Liver (tissue), 9 donors: Measurements from ENCODE around the gene PGM3. TPM values are rescaled to one million over a fixed set of nuclear protein-coding genes. Genes with fewer than 3 reads are reported as not detected.

Source experiments
- DNase-seq: peaks from one replicate; pipeline ENCODE4 v3.0.0-alpha.2; 2017; ENCODE audit warnings: low spot score
- H3K27ac ChIP-seq, 2 donors: one replicate each; pipeline ENCODE4 v1.7.0; 2013; ENCODE audit warnings: inconsistent platforms in 2 of 2, low read length in 2 of 2, control low read depth in 1 of 2, low read depth in 1 of 2, mild to moderate bottlenecking in 1 of 2
- H3K27me3 ChIP-seq, 4 donors: one replicate each; pipeline versions ENCODE4 v1.6.1 to v1.7.0; 2013; ENCODE audit warnings: low read length in 3 of 4, inconsistent platforms in 1 of 4, mild to moderate bottlenecking in 1 of 4, moderate library complexity in 1 of 4; ENCODE audit not compliant: control insufficient read depth in 4 of 4, insufficient read depth in 4 of 4
- H3K36me3 ChIP-seq, 4 donors: one replicate each; pipeline versions ENCODE4 v1.6.1 to v1.7.0; 2013; ENCODE audit warnings: low read length in 3 of 4, mild to moderate bottlenecking in 3 of 4, low read depth in 1 of 4, moderate library complexity in 1 of 4; ENCODE audit not compliant: control insufficient read depth in 4 of 4, insufficient read depth in 3 of 4
- H3K4me1 ChIP-seq, 4 donors: one replicate each; pipeline versions ENCODE4 v1.6.1 to v1.7.0; 2013; ENCODE audit warnings: low read length in 3 of 4, mild to moderate bottlenecking in 3 of 4, moderate library complexity in 1 of 4; ENCODE audit not compliant: control insufficient read depth in 4 of 4, insufficient read depth in 4 of 4
- H3K4me3 ChIP-seq, 3 donors: one replicate each; pipeline versions ENCODE4 v1.6.1 to v1.7.0; 2013; ENCODE audit warnings: low read length in 3 of 3, control low read depth in 1 of 3, low read depth in 1 of 3, mild to moderate bottlenecking in 1 of 3
- H3K9ac ChIP-seq, 2 donors: one replicate each; pipeline ENCODE4 v1.7.0; 2013; ENCODE audit warnings: low read length in 2 of 2, mild to moderate bottlenecking in 2 of 2, moderate library complexity in 2 of 2, control low read depth in 1 of 2, low read depth in 1 of 2
- H3K9me3 ChIP-seq, 4 donors: one replicate each; pipeline versions ENCODE4 v1.6.1 to v1.7.0; 2013; ENCODE audit warnings: low read length in 3 of 4; ENCODE audit not compliant: control insufficient read depth in 4 of 4
- ATF3 ChIP-seq: IDR thresholded peaks from 2 replicates; pipeline ENCODE4 v1.6.1; 2016; ENCODE audit warnings: antibody characterized with exemption
- CTCF ChIP-seq: fragments of 150-350 bp; IDR thresholded peaks from 2 replicates; pipeline ENCODE4 v1.5.1; 2017; ENCODE audit warnings: improper control_type of control experiment, low read depth, low read length; ENCODE audit not compliant: missing input control
- EGR1 ChIP-seq, 2 donors: IDR thresholded peaks; 2 replicates each; pipeline ENCODE4 v1.6.1; 2016 to 2018; ENCODE audit warnings: antibody characterized with exemption in 2 of 2, low read depth in 2 of 2
- FOXA1 ChIP-seq: IDR thresholded peaks from 2 replicates; pipeline ENCODE4 v1.6.1; 2016; ENCODE audit warnings: antibody characterized with exemption
- FOXA2 ChIP-seq: IDR thresholded peaks from 2 replicates; pipeline ENCODE4 v1.6.1; 2016; ENCODE audit warnings: antibody characterized with exemption
- GABPA ChIP-seq, 2 donors: IDR thresholded peaks in 1 of 2; conservative IDR thresholded peaks in 1 of 2; 2 replicates each; pipeline ENCODE4 v1.6.1; 2016; ENCODE audit warnings: antibody characterized with exemption in 2 of 2, mild to moderate bottlenecking in 1 of 2, moderate library complexity in 1 of 2
- HNF4A ChIP-seq, 2 donors: conservative IDR thresholded peaks; 2 replicates each; pipeline ENCODE4 v1.6.1; 2016; ENCODE audit warnings: antibody characterized with exemption in 2 of 2, mild to moderate bottlenecking in 2 of 2
- HNF4G ChIP-seq: IDR thresholded peaks from 2 replicates; pipeline ENCODE4 v1.6.1; 2016; ENCODE audit warnings: antibody characterized with exemption
- JUND ChIP-seq, 2 donors: IDR thresholded peaks; 2 replicates each; pipeline ENCODE4 v1.6.1; 2016; ENCODE audit warnings: antibody characterized with exemption in 2 of 2
- NR2F2 ChIP-seq: IDR thresholded peaks from 2 replicates; pipeline ENCODE4 v1.6.1; 2016; ENCODE audit warnings: antibody characterized with exemption
- RAD21 ChIP-seq, 2 donors: IDR thresholded peaks; 2 replicates each; pipeline ENCODE4 v1.6.1; 2016; ENCODE audit warnings: antibody characterized with exemption in 2 of 2, mild to moderate bottlenecking in 2 of 2
- REST ChIP-seq: IDR thresholded peaks from 2 replicates; pipeline ENCODE4 v1.6.1; 2016; ENCODE audit warnings: antibody characterized with exemption, mild to moderate bottlenecking
- RXRA ChIP-seq, 2 donors: IDR thresholded peaks; 2 replicates each; pipeline ENCODE4 v1.6.1; 2017 to 2018; ENCODE audit warnings: antibody characterized with exemption in 2 of 2, mild to moderate bottlenecking in 1 of 2
- TAF1 ChIP-seq: conservative IDR thresholded peaks from 2 replicates; pipeline ENCODE4 v1.6.1; 2016; ENCODE audit warnings: antibody characterized with exemption, mild to moderate bottlenecking
- YY1 ChIP-seq: IDR thresholded peaks from 2 replicates; pipeline ENCODE4 v1.6.1; 2016; ENCODE audit warnings: antibody characterized with exemption, mild to moderate bottlenecking
- ZBTB33 ChIP-seq: IDR thresholded peaks from 2 replicates; pipeline ENCODE4 v1.6.1; 2016; ENCODE audit warnings: antibody characterized with exemption
- WGBS: extraction: QIAGEN DNeasy Blood & Tissue Kit; methylation state at CpG from one replicate; pipeline ENCODE4 v1.1.7; 2013; 5-methylcytosine and 5-hydroxymethylcytosine counted together
- polyA plus RNA-seq, 2 donors: library from polyadenylated mRNA; stranded (reverse) in 1 of 2; unstranded in 1 of 2; fragments of 200-250 nt in 1 of 2; fragments of >200 nt in 1 of 2; fragmentation: Nextera tagmentation in 1 of 2; extraction: Ambion mirVana in 1 of 2; gene quantifications; one replicate each; pipeline versions ENCODE4 v1.2.1 to v1.2.3, GENCODE V29; 2013 to 2015
- total RNA-seq, 2 donors: library from RNA; depleted of rRNA; stranded (reverse); fragments of >200 nt; gene quantifications; one replicate each; pipeline ENCODE4 v1.2.3, GENCODE V29; 2014
- donor health status: healthy.
- donor health status: healthy.
- donor health status: healthy.
- donor health status: healthy.
- donor health status: healthy.

Gene PGM3
- total and polyA plus RNA-seq, 4 donors = 14.7 to 61.1 (median 26.0) TPM

GRCh38 chr6:83215131-83216047, 22.3 kb upstream of the PGM3 start:
- no peak overlapping the region for H3K4me3 ChIP-seq
- H3K27me3 ChIP-seq = no peaks in the 10 kb centered on the region
- H3K9ac ChIP-seq = no peak overlapping the region
- H3K4me1 ChIP-seq = no peaks in the 10 kb centered on the region
- no peaks in the 10 kb centered on the region for H3K36me3 ChIP-seq
- peak; percentile 44 for DNase-seq
- 30% methylated on average over 7 of the region's 7 CpGs for WGBS
- peak; percentile 20 for TF ChIP-seq YY1
- TF ChIP-seq RXRA (IDR thresholded peaks at IDR 0.05) = peak in 1 of 2 donors; percentile 3
- TF ChIP-seq EGR1 (IDR thresholded peaks at IDR 0.05; ENCODE audit: low read depth in 2 of 2) = no peak
- no peak for TF ChIP-seq FOXA1
- no peak for TF ChIP-seq NR2F2
- TF ChIP-seq HNF4G = no peak
- no peak for TF ChIP-seq HNF4A (conservative IDR thresholded peaks at IDR 0.05)
- peak; percentile 90 to 95 for TF ChIP-seq RAD21 (IDR thresholded peaks at IDR 0.05)
- no peak for TF ChIP-seq ZBTB33
- TF ChIP-seq REST = no peak
- TF ChIP-seq JUND (IDR thresholded peaks at IDR 0.05) = no peak
- no peak for TF ChIP-seq TAF1
- TF ChIP-seq CTCF = peak; percentile 89
- no peaks in the 10 kb centered on the region for H3K9me3 ChIP-seq
- no peak overlapping the region for H3K27ac ChIP-seq

GRCh38 chr6:83202031-83202430, 9.0 kb upstream of the PGM3 start:
- TF ChIP-seq FOXA1 = no peak
- TF ChIP-seq GABPA (IDR thresholded peaks at IDR 0.05 in 1 of 2, conservative IDR thresholded peaks at IDR 0.05 in 1 of 2) = no peak
- no peak for TF ChIP-seq ZBTB33
- no peak for TF ChIP-seq YY1
- no peak for TF ChIP-seq FOXA2
- TF ChIP-seq ATF3 = no peak
- no peak for TF ChIP-seq NR2F2
- TF ChIP-seq EGR1 (IDR thresholded peaks at IDR 0.05; ENCODE audit: low read depth in 2 of 2) = no peak
- no peak for TF ChIP-seq RXRA (IDR thresholded peaks at IDR 0.05)
- no peak for TF ChIP-seq JUND (IDR thresholded peaks at IDR 0.05)
- TF ChIP-seq TAF1 = no peak
- no peak for TF ChIP-seq RAD21 (IDR thresholded peaks at IDR 0.05)
- Histone ChIP-seq H3K27me3 (no peaks in the 10 kb centered on the region), H3K9ac (no peak overlapping the region), H3K4me1 (no peaks in the 10 kb centered on the region), H3K27ac (no peak overlapping the region), H3K4me3 (no peak overlapping the region), H3K36me3 (peaks cover 0 to 7% (median 5%) of the 10 kb centered on the region in 4 donors), H3K9me3 (no peaks in the 10 kb centered on the region)
- no peak for DNase-seq
- WGBS = 81% methylated on average over 4 of the region's 4 CpGs
